Tibial nerve (tissue), 4 donors: ENCODE data around the gene ADAMTS9. TPM values are rescaled to one million over a fixed set of nuclear protein-coding genes. Genes with fewer than 3 reads are reported as not detected.

Experiments used
- DNase-seq, 2 donors: peaks; one replicate each; pipeline ENCODE4 v3.0.0-alpha.2; 2019; ENCODE audit warnings: low spot score in 2 of 2
- H3K27ac ChIP-seq, 4 donors: fragments of 200-600 bp; sonication (generic) in 3 of 4; one replicate each; pipeline ENCODE4 v1.5.1; 2017 to 2019; ENCODE audit warnings: mild to moderate bottlenecking in 1 of 4
- H3K27me3 ChIP-seq, 2 donors: fragments of 200-600 bp; sonication (generic) in 1 of 2; one replicate each; pipeline versions ENCODE4 v1.5.1 to v1.6.0; 2017 to 2019
- H3K36me3 ChIP-seq, 3 donors: fragments of 200-600 bp; sonication (generic); one replicate each; pipeline ENCODE4 v1.5.1; 2018 to 2019
- H3K4me1 ChIP-seq, 4 donors: fragments of 200-600 bp; sonication (generic) in 3 of 4; one replicate each; pipeline ENCODE4 v1.5.1; 2017 to 2019
- H3K4me3 ChIP-seq, 4 donors: fragments of 200-600 bp; sonication (generic) in 3 of 4; one replicate each; pipeline ENCODE4 v1.5.1; 2017 to 2019; ENCODE audit warnings: mild to moderate bottlenecking in 1 of 4, moderate library complexity in 1 of 4
- H3K9me3 ChIP-seq, 4 donors: fragments of 200-600 bp; sonication (generic) in 3 of 4; one replicate each; pipeline ENCODE4 v1.5.1; 2017 to 2019
- CTCF ChIP-seq, 5 experiments: fragments of 200-600 bp in 3 of 5; fragments of 450-650 bp in 2 of 5; sonication (generic) in 3 of 5; IDR thresholded peaks; one replicate each; pipeline ENCODE4 v1.5.1; 2016 to 2019; ENCODE audit warnings: antibody characterized with exemption in 5 of 5, mild to moderate bottlenecking in 3 of 5, moderate library complexity in 2 of 5
- EP300 ChIP-seq, 2 donors: sonication (generic); formaldehyde crosslinking; IDR thresholded peaks; one replicate each; pipeline ENCODE4 v1.6.1; 2017; ENCODE audit warnings: antibody characterized with exemption in 2 of 2, mild to moderate bottlenecking in 1 of 2
- POLR2A ChIP-seq, 2 donors: fragments of 450-650 bp; IDR thresholded peaks; one replicate each; pipeline ENCODE4 v1.6.1; 2017; ENCODE audit warnings: antibody characterized with exemption in 2 of 2, mild to moderate bottlenecking in 2 of 2, moderate library complexity in 2 of 2
- WGBS, 2 donors: methylation state at CpG; one replicate each; pipeline ENCODE4 v1.1.5; 2018; 5-methylcytosine and 5-hydroxymethylcytosine counted together
- total RNA-seq, 4 donors: library from RNA; depleted of rRNA; stranded (reverse); fragments of >200 nt; gene quantifications; one replicate each; pipeline ENCODE4 v1.1.0, GENCODE V29; 2016

The ADAMTS9 gene
- total RNA-seq, 4 donors from 2014 or later, result 79.1 to 145 (median 95.0) TPM

- H3K4me3 ChIP-seq, result no peak overlapping the region
- no peak for DNase-seq
- peaks cover 4 to 67% (median 25%) of the 10 kb centered on the region in 4 donors for H3K4me1 ChIP-seq
- no peaks in the 10 kb centered on the region for H3K9me3 ChIP-seq
- no peaks in the 10 kb centered on the region for H3K36me3 ChIP-seq
- H3K27ac ChIP-seq, result peak overlapping the region; percentile 14 to 89 (median 55)
- TF ChIP-seq EP300 (IDR thresholded peaks at IDR 0.05) (no peak), CTCF (IDR thresholded peaks at IDR 0.05) (no peak), POLR2A (IDR thresholded peaks at IDR 0.05) (no peak)
- no peaks in the 10 kb centered on the region for H3K27me3 ChIP-seq
- WGBS, 2 donors, result 52 to 57% methylated on average over 4 of the region's 4 CpGs
Observed at GRCh38 chr3:64666171-64666588, 21.6 kb downstream of the ADAMTS9 start.

- DNase-seq, result no peak
- no peak for TF ChIP-seq CTCF (IDR thresholded peaks at IDR 0.05)
- no peak for TF ChIP-seq POLR2A (IDR thresholded peaks at IDR 0.05)
- no peak for TF ChIP-seq EP300 (IDR thresholded peaks at IDR 0.05)
- Histone ChIP-seq H3K36me3 (no peaks in the 10 kb centered on the region), H3K9me3 (no peaks in the 10 kb centered on the region), H3K4me3 (no peak overlapping the region), H3K27ac (peak overlapping the region in 2 of 4 donors; percentile 10 to 79), H3K4me1 (peaks cover 4 to 60% (median 25%) of the 10 kb centered on the region in 4 donors), H3K27me3 (no peaks in the 10 kb centered on the region)
- WGBS, 2 donors, result 77 to 79% methylated on average over 3 of the region's 3 CpGs
Observed at GRCh38 chr3:64664397-64664796, 23.4 kb downstream of the ADAMTS9 start.

GRCh38 chr3:64659617-64659978 is 28.2 kb downstream of the ADAMTS9 start:
- Histone ChIP-seq H3K27me3 (no peaks in the 10 kb centered on the region), H3K36me3 (peaks cover 0 to 26% (median 0%) of the 10 kb centered on the region in 3 donors), H3K4me1 (peaks cover 0 to 24% (median 3%) of the 10 kb centered on the region in 4 donors), H3K4me3 (no peak overlapping the region), H3K9me3 (no peaks in the 10 kb centered on the region), H3K27ac (peak overlapping the region in 3 of 4 donors; percentile 9 to 77 (median 35))
- DNase-seq, result no peak
- TF ChIP-seq POLR2A (IDR thresholded peaks at IDR 0.05) (no peak), EP300 (IDR thresholded peaks at IDR 0.05) (no peak), CTCF (IDR thresholded peaks at IDR 0.05) (no peak)
- 48 to 59% methylated on average over 2 of the region's 2 CpGs for WGBS, 2 donors

- no peak overlapping the region for H3K4me3 ChIP-seq
- TF ChIP-seq CTCF (IDR thresholded peaks at IDR 0.05), result no peak
- TF ChIP-seq EP300 (IDR thresholded peaks at IDR 0.05), result no peak
- TF ChIP-seq POLR2A (IDR thresholded peaks at IDR 0.05), result no peak
- H3K9me3 ChIP-seq, result no peaks in the 10 kb centered on the region
- WGBS, 2 donors, result 76 to 88% methylated on average over 4 of the region's 4 CpGs
- no peaks in the 10 kb centered on the region for H3K27me3 ChIP-seq
- no peak for DNase-seq
- H3K36me3 ChIP-seq, result peaks cover 0 to 34% (median 0%) of the 10 kb centered on the region in 3 donors
- peak overlapping the region in 1 of 4 donors; percentile 77 for H3K27ac ChIP-seq
- peaks cover 0 to 20% (median 0%) of the 10 kb centered on the region in 4 donors for H3K4me1 ChIP-seq
Observed at GRCh38 chr3:64658001-64658400, 29.8 kb downstream of the ADAMTS9 start.

GRCh38 chr3:64656544-64656943 is 31.3 kb downstream of the ADAMTS9 start:
- Histone ChIP-seq H3K9me3 (no peaks in the 10 kb centered on the region), H3K36me3 (peaks cover 0 to 34% (median 0%) of the 10 kb centered on the region in 3 donors), H3K27me3 (no peaks in the 10 kb centered on the region), H3K27ac (peak overlapping the region in 1 of 4 donors; percentile 14), H3K4me3 (no peak overlapping the region), H3K4me1 (peaks cover 0 to 34% (median 3%) of the 10 kb centered on the region in 4 donors)
- 88 to 89% methylated on average over 4 of the region's 4 CpGs for WGBS, 2 donors
- TF ChIP-seq CTCF (IDR thresholded peaks at IDR 0.05) (no peak), POLR2A (IDR thresholded peaks at IDR 0.05) (no peak), EP300 (IDR thresholded peaks at IDR 0.05) (no peak)
- DNase-seq, result no peak
